Fibroblast of skin of left biceps (primary cell): ENCODE data around the gene PAGE4.

Source experiments
- DNase-seq, 2 experiments: peaks; one replicate each; pipeline ENCODE4 v3.0.0-alpha.2; 2013; ENCODE audit warnings: low read depth in 2 of 2

PAGE4 gene

GRCh38 chrX:49868739-49869138, 39.6 kb downstream of the PAGE4 start:
- DNase-seq = no peak

- no peak for DNase-seq
Observed at GRCh38 chrX:49876750-49877149, 47.6 kb downstream of the PAGE4 start.

- DNase-seq = no peak
Observed at GRCh38 chrX:49877397-49878101, 48.4 kb downstream of the PAGE4 start.

GRCh38 chrX:49878128-49878833, 49.2 kb downstream of the PAGE4 start:
- DNase-seq = no peak

GRCh38 chrX:49878834-49879655, 49.9 kb downstream of the PAGE4 start, which contains the start of gene USP27X:
Gene USP27X (plus strand): TSS chrX:49879484. CDS start chrX:49880308, 824 bp downstream.
- peak; percentile 68 to 73 for DNase-seq

GRCh38 chrX:49879656-49880277, 50.7 kb downstream of the PAGE4 start:
- DNase-seq = no peak

GRCh38 chrX:49880668-49881067, 51.6 kb downstream of the PAGE4 start:
- DNase-seq = no peak
